ENCODE data around the gene CRMP1. TPM values are rescaled to one million over a fixed set of nuclear protein-coding genes. Genes with fewer than 3 reads are reported as not detected.

The CRMP1 gene
- total RNA-seq, 4 donors from 2014 or later: 1.2 to 4.0 (median 2.3) TPM

GRCh38 chr4:5790546-5790857, 102.4 kb downstream of the CRMP1 start:
- H3K4me3 ChIP-seq: no peak overlapping the region
- H3K27ac ChIP-seq (replicated peaks in 1 of 4): no peak overlapping the region
- intact Hi-C loops (cut with DNase I): no loop called here
- no peak for DNase-seq (ENCODE audit: extremely low spot score)
- peaks cover 0 to 5% (median 0%) of the 10 kb centered on the region in 4 donors for H3K4me1 ChIP-seq
- 22% methylated on average over 1 of the region's 1 CpG for WGBS
- peaks cover 13 to 73% (median 22%) of the 10 kb centered on the region in 4 donors for H3K36me3 ChIP-seq
- no peaks in the 10 kb centered on the region for H3K9me3 ChIP-seq
- no peaks in the 10 kb centered on the region for H3K27me3 ChIP-seq
- no peak for TF ChIP-seq CTCF (IDR thresholded peaks at IDR 0.05)
- TF ChIP-seq EP300 (IDR thresholded peaks at IDR 0.05): no peak
- no peak for TF ChIP-seq POLR2AphosphoS5 (IDR thresholded peaks at IDR 0.05)
- no peak for TF ChIP-seq POLR2A (IDR thresholded peaks at IDR 0.05; ENCODE audit: low read depth)

- TF ChIP-seq POLR2AphosphoS5 (IDR thresholded peaks at IDR 0.05): no peak
- TF ChIP-seq EP300 (IDR thresholded peaks at IDR 0.05): no peak
- TF ChIP-seq CTCF (IDR thresholded peaks at IDR 0.05): no peak
- TF ChIP-seq POLR2A (IDR thresholded peaks at IDR 0.05; ENCODE audit: low read depth): no peak
- intact Hi-C loops (cut with DNase I): no loop called here
- Histone ChIP-seq H3K4me3 (no peak overlapping the region), H3K27me3 (no peaks in the 10 kb centered on the region), H3K36me3 (peaks cover 12 to 75% (median 22%) of the 10 kb centered on the region in 4 donors), H3K9me3 (no peaks in the 10 kb centered on the region), H3K4me1 (peaks cover 0 to 7% (median 0%) of the 10 kb centered on the region in 4 donors), H3K27ac (replicated peaks in 1 of 4) (no peak overlapping the region)
- WGBS: 91% methylated on average over 5 of the region's 5 CpGs
- DNase-seq (ENCODE audit: extremely low spot score): no peak
These were observed 103.7 kb downstream of the CRMP1 start for GRCh38 chr4:5789141-5789540.

- no peak for DNase-seq (ENCODE audit: extremely low spot score)
- TF ChIP-seq POLR2A (IDR thresholded peaks at IDR 0.05; ENCODE audit: low read depth) (no peak), POLR2AphosphoS5 (IDR thresholded peaks at IDR 0.05) (no peak), CTCF (IDR thresholded peaks at IDR 0.05) (no peak), EP300 (IDR thresholded peaks at IDR 0.05) (no peak)
- H3K4me3 ChIP-seq: no peak overlapping the region
- no peaks in the 10 kb centered on the region for H3K9me3 ChIP-seq
- H3K4me1 ChIP-seq: peaks cover 0 to 7% (median 0%) of the 10 kb centered on the region in 4 donors
- H3K27me3 ChIP-seq: no peaks in the 10 kb centered on the region
- intact Hi-C loops (cut with DNase I): no loop called here
- H3K27ac ChIP-seq (replicated peaks in 1 of 4): no peak overlapping the region
- WGBS: 74% methylated on average over 2 of the region's 2 CpGs
- peaks cover 19 to 77% (median 30%) of the 10 kb centered on the region in 4 donors for H3K36me3 ChIP-seq
These were observed 104.7 kb downstream of the CRMP1 start for GRCh38 chr4:5788144-5788543.

- TF ChIP-seq CTCF (IDR thresholded peaks at IDR 0.05): no peak
- TF ChIP-seq POLR2A (IDR thresholded peaks at IDR 0.05; ENCODE audit: low read depth): no peak
- TF ChIP-seq POLR2AphosphoS5 (IDR thresholded peaks at IDR 0.05): no peak
- no peak for TF ChIP-seq EP300 (IDR thresholded peaks at IDR 0.05)
- intact Hi-C loops (cut with DNase I): no loop called here
- Histone ChIP-seq H3K27ac (replicated peaks in 1 of 4) (no peak overlapping the region), H3K4me3 (no peak overlapping the region), H3K9me3 (no peaks in the 10 kb centered on the region), H3K27me3 (no peaks in the 10 kb centered on the region), H3K4me1 (peaks cover 0 to 7% (median 0%) of the 10 kb centered on the region in 4 donors), H3K36me3 (peaks cover 19 to 72% (median 30%) of the 10 kb centered on the region in 4 donors)
- WGBS: 98% methylated on average over 8 of the region's 8 CpGs
- DNase-seq (ENCODE audit: extremely low spot score): no peak
These were observed 105.6 kb downstream of the CRMP1 start for GRCh38 chr4:5787311-5787710.

Data from esophagus muscularis mucosa (tissue), 4 donors.